GM12878 (cell line): Measurements from ENCODE around the gene TBL3. TPM values are rescaled to one million over a fixed set of nuclear protein-coding genes. Genes with fewer than 3 reads are reported as not detected.

ENCODE experiments used
- BCLAF1 ChIP-seq: fragments of 450-650 bp; IDR thresholded peaks from 2 replicates; pipeline ENCODE4 v1.6.1; 2017; ENCODE audit warnings: antibody characterized with exemption, mild to moderate bottlenecking, moderate library complexity
- CHD1 ChIP-seq: IDR thresholded peaks from 2 replicates; pipeline ENCODE4 v1.6.1; 2012; ENCODE audit warnings: low read depth, low read length, improper control_type of control experiment
- EED ChIP-seq: sonication (generic); IDR thresholded peaks from 2 replicates; pipeline ENCODE4 v1.6.1; 2016; ENCODE audit warnings: antibody characterized with exemption, low read depth
- HDAC2 ChIP-seq: fragments of 200-600 bp; sonication (generic); IDR thresholded peaks from 2 replicates; pipeline ENCODE4 v1.6.1; 2017
- HDAC6 ChIP-seq: fragments of 200-600 bp; sonication (generic); IDR thresholded peaks from one replicate; pipeline ENCODE4 v1.8.0; 2017; ENCODE audit warnings: antibody characterized with exemption; ENCODE audit not compliant: unreplicated experiment
- KDM1A ChIP-seq: fragments of 200-600 bp; sonication (generic); IDR thresholded peaks from 2 replicates; pipeline ENCODE4 v1.6.1; 2016; ENCODE audit warnings: borderline replicate concordance
- MTA2 ChIP-seq: fragments of 450-650 bp; IDR thresholded peaks from 2 replicates; pipeline ENCODE4 v1.6.1; 2016; ENCODE audit warnings: low read depth, mild to moderate bottlenecking, moderate library complexity
- NFIC ChIP-seq: IDR thresholded peaks from 2 replicates; pipeline ENCODE4 v1.6.1; 2012; ENCODE audit warnings: low read depth, mild to moderate bottlenecking, inconsistent platforms, low read length, moderate library complexity
- NKRF ChIP-seq: fragments of 450-650 bp; conservative IDR thresholded peaks from 2 replicates; pipeline ENCODE4 v1.6.1; 2017; ENCODE audit warnings: mild to moderate bottlenecking, moderate library complexity
- NRF1 ChIP-seq: conservative IDR thresholded peaks from 2 replicates; pipeline ENCODE4 v1.6.1; 2011; ENCODE audit warnings: mild to moderate bottlenecking, low read depth, low read length, improper control_type of control experiment
- PBX3 ChIP-seq: IDR thresholded peaks from 2 replicates; pipeline ENCODE4 v1.6.1; 2011; ENCODE audit warnings: mild to moderate bottlenecking, low read depth, low read length, moderate library complexity; ENCODE audit not compliant: insufficient replicate concordance
- PKNOX1 ChIP-seq: fragments of 450-650 bp; IDR thresholded peaks from 2 replicates; pipeline ENCODE4 v1.6.1; 2016; ENCODE audit warnings: mild to moderate bottlenecking
- POLR2A ChIP-seq: IDR thresholded peaks from 2 replicates; pipeline ENCODE4 v1.6.1; 2011; ENCODE audit warnings: low read depth, mild to moderate bottlenecking, low read length
- POLR2AphosphoS2 ChIP-seq: IDR thresholded peaks from 2 replicates; pipeline ENCODE4 v1.6.1; 2011; ENCODE audit warnings: low read depth, mild to moderate bottlenecking, low read length, improper control_type of control experiment, moderate library complexity
- RUNX3 ChIP-seq: IDR thresholded peaks from 2 replicates; pipeline ENCODE4 v1.6.1; 2012; ENCODE audit warnings: low read length, inconsistent platforms
- SIN3A ChIP-seq: IDR thresholded peaks from 2 replicates; pipeline ENCODE4 v1.6.1; 2012; ENCODE audit warnings: low read depth, low read length, improper control_type of control experiment
- SREBF2 ChIP-seq: IDR thresholded peaks from 2 replicates; pipeline ENCODE4 v1.6.1; 2012; ENCODE audit warnings: mild to moderate bottlenecking, low read length
- SUZ12 ChIP-seq: fragments of 200-600 bp; sonication (generic); IDR thresholded peaks from one replicate; pipeline ENCODE4 v1.6.1; 2018; ENCODE audit warnings: antibody characterized with exemption, mild to moderate bottlenecking; ENCODE audit not compliant: unreplicated experiment
- ZBTB33 ChIP-seq: fragments of 450-650 bp; IDR thresholded peaks from 2 replicates; pipeline ENCODE4 v1.6.1; 2017; ENCODE audit warnings: mild to moderate bottlenecking
- polyA plus RNA-seq, 11 experiments: library from polyadenylated mRNA; depleted of rRNA in 4 of 11; unstranded in 6 of 11; stranded (reverse) in 5 of 11; fragments of >200 nt; fragmentation: Nextera tagmentation in 4 of 11; fragmentation: Illumina TruSeq in 1 of 11; extraction: Ambion mirVana in 4 of 11; extraction: Trizol in 1 of 11; gene quantifications; 1 replicate in 1 of 11; 2 replicates in 10 of 11; pipeline versions ENCODE4 v1.2.1 to v1.2.3, GENCODE V29; 2011 to 2016; ENCODE audit warnings: inconsistent platforms in 2 of 11, missing spikeins in 2 of 11, low read depth in 1 of 11
- total RNA-seq, 4 experiments: library from RNA; depleted of rRNA in 3 of 4; stranded (reverse); fragments of >200 nt in 3 of 4; fragmentation: Illumina TruSeq in 1 of 4; extraction: Trizol in 1 of 4; gene quantifications; 2 replicates each; pipeline versions ENCODE4 v1.2.1 to v1.2.3, GENCODE V29; 2013 to 2021

TBL3 gene
- total and polyA plus RNA-seq, 10 of the 15 experiments (the other 5 are each of a cell fraction or from before 2014, with no cell fraction given) = 1.2 to 101 (median 34.2) TPM

- TF ChIP-seq NRF1 (no peak), BCLAF1 (no peak), NKRF (peak; percentile 32; the same call in 1 of the 2 replicates), MTA2 (no peak), POLR2AphosphoS2 (no peak), SUZ12 (no peak), SREBF2 (no peak), RUNX3 (peak; percentile 55; the same call in 1 of the 2 replicates), HDAC6 (no peak), PKNOX1 (no peak), PBX3 (no peak), EED (no peak), POLR2A (peak; percentile 87), HDAC2 (no peak), SIN3A (peak; percentile 50; the same call in 1 of the 2 replicates), CHD1 (0 out of 2 replicates have a peak, but pooled peaks have one; percentile 42), KDM1A (no peak), ZBTB33 (no peak), NFIC (no peak)
These were observed 11.9 kb downstream of the TBL3 start, which contains the start of gene GFER (continued) for GRCh38 chr16:1983544-1984346.
